Left ventricle myocardium inferior (tissue), 1 donor: ENCODE measurements around the gene DSCAML1. TPM values are rescaled to one million over a fixed set of nuclear protein-coding genes. Genes with fewer than 3 reads are reported as not detected.

Experiments used
- DNase-seq: peaks from one replicate; pipeline ENCODE4 v3.0.0-alpha.2; 2020
- H3K27ac ChIP-seq: fragments of 200-600 bp; replicated peaks from 2 replicates; pipeline ENCODE4 v1.8.0; 2021
- H3K27me3 ChIP-seq: fragments of 200-600 bp; 2 replicates; pipeline ENCODE4 v1.8.0; 2021; ENCODE audit warnings: low read depth
- H3K36me3 ChIP-seq: fragments of 200-600 bp; 2 replicates; pipeline ENCODE4 v1.8.0; 2021
- H3K4me1 ChIP-seq: fragments of 200-600 bp; 2 replicates; pipeline ENCODE4 v1.8.0; 2021
- H3K4me3 ChIP-seq: fragments of 200-600 bp; 2 replicates; pipeline ENCODE4 v1.8.0; 2021; ENCODE audit warnings: mild to moderate bottlenecking, moderate library complexity
- H3K9me3 ChIP-seq: fragments of 200-600 bp; replicated peaks from 2 replicates; pipeline ENCODE4 v1.8.0; 2021
- intact Hi-C: fragments of 100-400 bp; cut with micrococcal nuclease; formaldehyde crosslinking; loops from one replicate; pipeline ENCODE4 v1.11.0; 2022
- total RNA-seq: library from RNA; stranded (reverse); fragmentation: NEBNext Ultra II Directional; extraction: Animal tissue kit (Norgen Biotek cat#: 25700); gene quantifications from one replicate; pipeline ENCODE4 v1.2.1, GENCODE V29; 2021
- TF ChIP-seq, protein P1 (sequence below): fragments of 200-600 bp; IDR thresholded peaks from 2 replicates; pipeline ENCODE4 v1.8.0; 2021; ENCODE audit warnings: antibody characterized with exemption, mild to moderate bottlenecking, borderline replicate concordance
- donor health status: DM: no; HTN: yes; CAD: no; lungs with severe emphysema.

The DSCAML1 gene
- total RNA-seq, 1 donor from 2014 or later, result 0.19 TPM

DNA sequence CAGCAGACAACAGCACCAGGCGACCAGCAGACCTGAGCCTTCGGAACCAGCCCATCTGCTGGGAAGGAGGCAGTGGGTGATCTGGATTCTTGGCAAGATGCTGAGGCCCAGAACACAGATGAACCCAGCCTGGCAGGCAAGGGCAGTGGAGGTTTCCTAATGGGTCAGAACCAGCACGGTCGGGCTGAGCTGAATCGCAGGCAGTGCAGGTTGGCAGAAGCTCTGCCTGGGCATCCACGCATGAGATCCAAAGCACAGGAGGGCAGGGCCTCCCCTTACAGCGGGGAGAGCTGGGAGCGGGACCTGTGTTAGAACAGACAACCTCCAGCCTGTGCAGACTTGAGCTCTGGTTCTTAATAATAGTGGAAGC is 47.5 kb downstream of the DSCAML1 start:
- Histone ChIP-seq H3K27ac (no peak overlapping the region), H3K4me1 (no peaks in the 10 kb centered on the region), H3K4me3 (no peak overlapping the region), H3K9me3 (no peaks in the 10 kb centered on the region), H3K36me3 (no peaks in the 10 kb centered on the region), H3K27me3 (no peaks in the 10 kb centered on the region)
- intact Hi-C loops, result no loop called here
- no peak for DNase-seq
- TF ChIP-seq, protein P1, sequence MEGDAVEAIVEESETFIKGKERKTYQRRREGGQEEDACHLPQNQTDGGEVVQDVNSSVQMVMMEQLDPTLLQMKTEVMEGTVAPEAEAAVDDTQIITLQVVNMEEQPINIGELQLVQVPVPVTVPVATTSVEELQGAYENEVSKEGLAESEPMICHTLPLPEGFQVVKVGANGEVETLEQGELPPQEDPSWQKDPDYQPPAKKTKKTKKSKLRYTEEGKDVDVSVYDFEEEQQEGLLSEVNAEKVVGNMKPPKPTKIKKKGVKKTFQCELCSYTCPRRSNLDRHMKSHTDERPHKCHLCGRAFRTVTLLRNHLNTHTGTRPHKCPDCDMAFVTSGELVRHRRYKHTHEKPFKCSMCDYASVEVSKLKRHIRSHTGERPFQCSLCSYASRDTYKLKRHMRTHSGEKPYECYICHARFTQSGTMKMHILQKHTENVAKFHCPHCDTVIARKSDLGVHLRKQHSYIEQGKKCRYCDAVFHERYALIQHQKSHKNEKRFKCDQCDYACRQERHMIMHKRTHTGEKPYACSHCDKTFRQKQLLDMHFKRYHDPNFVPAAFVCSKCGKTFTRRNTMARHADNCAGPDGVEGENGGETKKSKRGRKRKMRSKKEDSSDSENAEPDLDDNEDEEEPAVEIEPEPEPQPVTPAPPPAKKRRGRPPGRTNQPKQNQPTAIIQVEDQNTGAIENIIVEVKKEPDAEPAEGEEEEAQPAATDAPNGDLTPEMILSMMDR, result no peak

DNA sequence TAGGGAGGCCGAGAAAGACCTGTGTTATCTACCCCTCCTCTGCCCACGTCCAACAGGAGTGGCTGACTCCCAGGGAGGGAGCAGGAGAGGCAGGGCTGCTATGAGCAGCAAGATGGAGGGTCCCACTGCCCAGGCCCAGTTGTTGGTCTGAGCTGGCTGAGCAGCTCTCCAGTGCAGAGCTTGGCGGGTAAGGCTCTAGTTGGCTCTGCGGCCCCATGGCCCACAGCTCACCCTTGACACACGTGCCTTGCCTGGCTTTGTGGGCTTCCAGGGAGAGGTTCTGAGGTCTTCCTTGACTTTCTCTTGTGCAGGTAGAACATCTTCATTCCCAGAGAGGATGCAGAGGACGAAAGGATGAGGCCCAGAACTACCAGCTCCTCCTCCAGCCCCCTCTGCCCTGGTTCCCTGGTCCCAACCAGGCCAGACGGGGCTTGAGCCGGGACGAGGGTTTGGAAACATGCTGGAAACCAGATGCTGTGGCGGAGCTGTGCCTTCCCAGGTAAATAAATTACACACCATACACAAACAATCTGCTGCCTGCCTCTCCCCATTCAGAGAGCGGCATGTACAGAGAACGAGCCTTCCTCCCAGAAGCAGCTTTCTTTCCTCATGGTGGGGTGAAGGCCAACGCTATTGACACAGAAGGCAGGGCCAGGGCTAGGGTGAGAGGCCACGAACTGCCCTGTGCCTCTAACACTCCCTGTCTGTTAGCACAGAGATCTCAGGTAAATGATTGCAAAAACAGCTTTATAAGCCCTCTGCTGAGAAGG is 48.1 kb downstream of the DSCAML1 start:
- Histone ChIP-seq H3K9me3 (no peaks in the 10 kb centered on the region), H3K27ac (no peak overlapping the region), H3K4me1 (no peaks in the 10 kb centered on the region), H3K36me3 (no peaks in the 10 kb centered on the region), H3K4me3 (no peak overlapping the region), H3K27me3 (no peaks in the 10 kb centered on the region)
- TF ChIP-seq, protein P1, result no peak
- no peak for DNase-seq
- intact Hi-C loops, result no loop called here

DNA sequence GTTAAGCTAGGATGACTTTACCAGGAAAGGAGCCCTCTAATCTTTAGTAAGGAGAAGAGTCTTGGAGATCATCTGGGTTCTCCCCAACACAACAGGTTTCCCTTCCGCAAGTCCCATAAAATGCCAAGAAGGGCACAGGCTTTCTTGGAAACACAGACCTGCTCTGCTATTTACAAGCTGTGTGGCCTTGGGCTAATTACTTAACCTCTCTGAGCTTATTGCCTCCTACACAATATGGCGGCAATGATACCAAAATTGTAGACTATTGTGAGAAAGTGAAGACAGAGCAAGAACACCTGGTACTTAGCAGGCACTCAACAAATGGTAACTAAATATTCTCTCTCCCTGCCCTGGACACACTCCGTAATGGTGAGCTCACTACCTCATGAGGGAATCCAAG is 49.1 kb downstream of the DSCAML1 start:
- intact Hi-C loops, result no loop called here
- DNase-seq, result no peak

DNA sequence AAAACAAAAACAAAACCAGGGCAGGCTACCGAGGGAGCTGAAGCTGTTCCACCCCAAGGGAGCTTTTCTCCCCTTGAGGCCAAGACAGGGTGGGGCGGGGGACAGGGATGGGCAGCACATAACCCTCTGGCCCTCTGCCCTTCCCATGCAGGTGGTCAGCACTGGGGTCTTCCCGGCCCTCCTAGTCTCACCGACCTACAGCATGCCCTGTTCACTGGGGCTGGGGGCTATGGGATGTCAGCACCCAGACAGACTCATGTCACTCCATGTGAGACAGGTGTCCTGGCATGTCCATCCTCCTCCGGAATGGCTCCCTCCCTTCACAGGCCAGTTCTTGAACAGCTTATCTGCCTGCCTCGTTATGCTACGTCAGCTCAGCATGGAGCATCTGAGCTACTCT is 51.7 kb downstream of the DSCAML1 start:
- Histone ChIP-seq H3K9me3 (peaks cover 9% of the 10 kb centered on the region), H3K27ac (no peak overlapping the region), H3K27me3 (peaks cover 10% of the 10 kb centered on the region), H3K36me3 (no peaks in the 10 kb centered on the region), H3K4me3 (no peak overlapping the region), H3K4me1 (no peaks in the 10 kb centered on the region)
- TF ChIP-seq, protein P1, result no peak
- intact Hi-C loops, result no loop called here
- no peak for DNase-seq

More for the DNA sequence above, 49.1 kb downstream of the DSCAML1 start:
- H3K4me3 ChIP-seq, result no peak overlapping the region
- no peaks in the 10 kb centered on the region for H3K9me3 ChIP-seq
- no peak overlapping the region for H3K27ac ChIP-seq
- H3K4me1 ChIP-seq, result no peaks in the 10 kb centered on the region
- TF ChIP-seq, protein P1, result no peak
- H3K27me3 ChIP-seq, result no peaks in the 10 kb centered on the region
- H3K36me3 ChIP-seq, result no peaks in the 10 kb centered on the region

DNA sequence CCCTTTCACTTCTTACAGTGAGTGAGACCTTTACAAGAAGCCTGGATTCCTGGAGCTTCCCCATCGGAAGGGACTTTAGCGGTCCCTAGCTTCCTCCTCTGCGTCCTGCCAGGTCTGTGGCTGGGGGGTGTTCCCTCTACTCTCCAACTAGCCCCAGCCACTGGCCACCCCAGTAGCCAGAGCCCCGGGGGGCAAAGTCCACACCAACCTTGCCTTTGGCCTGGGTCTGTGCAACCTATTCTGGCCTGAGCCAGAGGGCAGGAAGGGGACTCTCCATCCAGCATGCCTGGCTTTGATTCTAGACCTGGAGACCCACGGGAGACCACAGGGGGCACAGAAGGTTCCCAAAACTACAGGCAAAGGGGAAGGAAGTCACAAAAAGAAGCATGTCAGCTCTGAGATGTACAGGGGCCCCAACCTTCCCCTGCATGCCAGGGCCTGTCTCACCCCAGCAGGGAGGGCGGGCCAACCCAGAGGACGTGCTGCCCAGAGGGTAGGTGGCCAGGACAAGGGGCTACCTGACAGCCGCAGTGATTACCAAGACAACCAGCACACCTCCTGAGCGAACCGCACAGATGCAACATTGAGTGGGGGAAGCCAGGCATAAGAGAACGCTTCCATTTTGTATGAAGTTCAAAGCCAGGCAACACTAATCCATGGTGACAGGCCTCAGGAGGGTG is 52.4 kb downstream of the DSCAML1 start:
- intact Hi-C loops, result no loop called here
- no peak for DNase-seq
- Histone ChIP-seq H3K36me3 (no peaks in the 10 kb centered on the region), H3K4me3 (no peak overlapping the region), H3K4me1 (no peaks in the 10 kb centered on the region), H3K9me3 (peaks cover 9% of the 10 kb centered on the region), H3K27me3 (peaks cover 12% of the 10 kb centered on the region), H3K27ac (no peak overlapping the region)
- TF ChIP-seq, protein P1, result no peak
